GM10266 (cell line): ENCODE measurements around the gene KIAA1586.
A peak's percentile ranks its signal among the peaks of the same experiment; 100 is the strongest.
"Not testable (repeated sequence)": the region's sequence is repeated elsewhere in the genome, so short reads cannot be mapped to it uniquely, and the experiment has no call there.

Source experiments
- DNase-seq: peaks from one replicate; pipeline ENCODE4 v3.0.0; 2012; ENCODE audit errors: extremely low spot score
- CTCF ChIP-seq: IDR thresholded peaks from 2 replicates; pipeline ENCODE4 v1.5.1; 2012; ENCODE audit warnings: mild to moderate bottlenecking, low read depth; ENCODE audit not compliant: control insufficient read depth, insufficient read depth; ENCODE audit errors: missing control alignments

Gene KIAA1586

DNA sequence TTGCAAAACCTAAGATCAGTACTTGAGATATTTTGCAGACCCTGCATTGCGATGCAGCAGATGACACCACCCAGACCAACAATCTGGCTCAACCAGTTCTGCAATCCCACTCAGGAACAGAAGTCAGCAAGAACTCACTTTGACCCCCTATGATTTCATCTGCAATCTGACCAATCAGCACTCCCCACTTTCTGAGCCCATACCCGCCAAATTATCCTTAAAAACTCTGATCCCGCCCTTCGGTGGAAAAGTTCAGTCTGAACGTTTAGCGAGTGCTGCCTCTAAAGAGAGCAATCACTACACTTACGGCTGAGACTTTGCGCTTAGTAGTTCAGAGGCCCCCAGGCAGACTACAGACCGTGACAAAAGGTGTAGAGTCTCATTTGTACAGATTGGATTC, 17.3 kb upstream of the KIAA1586 start:
- no peak for TF ChIP-seq CTCF
- DNase-seq = no peak

DNA sequence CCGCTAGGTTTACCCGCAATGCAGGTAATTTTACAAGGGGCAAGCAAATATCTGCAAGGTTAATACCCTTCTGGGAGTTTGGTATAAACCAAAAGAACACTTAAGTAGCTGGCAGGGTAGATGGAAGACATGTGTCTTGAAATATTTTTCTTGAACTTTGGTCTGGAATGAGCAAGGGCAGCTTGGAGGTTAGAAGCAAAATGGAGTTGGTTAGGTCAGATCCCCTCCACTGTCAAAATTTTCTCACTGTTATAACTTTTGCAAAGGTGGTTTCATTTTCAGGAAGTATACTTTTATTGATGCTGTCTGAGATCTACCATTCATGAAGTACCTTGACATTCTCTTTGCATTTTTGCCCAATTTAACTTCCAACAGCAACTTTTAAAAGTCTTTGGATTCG, 13.3 kb upstream of the KIAA1586 start:
- no peak for TF ChIP-seq CTCF
- DNase-seq = no peak

- TF ChIP-seq CTCF = no peak
Observed at GRCh38 chr6:57035549-57035948, 10.9 kb upstream of the KIAA1586 start.

GRCh38 chr6:57038906-57039305, 7.6 kb upstream of the KIAA1586 start:
- TF ChIP-seq CTCF = no peak
- no peak for DNase-seq

More at GRCh38 chr6:57035549-57035948, 10.9 kb upstream of the KIAA1586 start:
- no peak for DNase-seq

DNA sequence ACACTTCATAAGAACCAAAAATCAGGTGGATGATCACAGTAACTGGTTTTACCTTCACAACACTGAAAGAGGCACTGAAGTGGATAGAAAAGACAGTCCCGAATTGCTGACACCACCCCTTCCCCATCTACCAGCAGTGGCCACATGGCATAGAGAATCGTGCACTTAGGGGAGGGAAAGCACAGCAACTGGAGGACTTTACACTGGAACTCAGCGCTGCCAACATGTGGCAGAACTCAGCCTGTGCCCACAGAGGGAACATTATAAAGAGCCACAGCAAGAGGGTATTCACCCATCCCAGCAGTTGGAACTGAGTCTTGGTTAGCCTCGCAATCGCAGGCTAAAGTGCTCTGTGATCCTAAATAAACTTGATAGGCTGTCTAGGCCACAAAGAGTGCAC, 6.5 kb upstream of the KIAA1586 start:
- peak; percentile 19 for TF ChIP-seq CTCF

DNA sequence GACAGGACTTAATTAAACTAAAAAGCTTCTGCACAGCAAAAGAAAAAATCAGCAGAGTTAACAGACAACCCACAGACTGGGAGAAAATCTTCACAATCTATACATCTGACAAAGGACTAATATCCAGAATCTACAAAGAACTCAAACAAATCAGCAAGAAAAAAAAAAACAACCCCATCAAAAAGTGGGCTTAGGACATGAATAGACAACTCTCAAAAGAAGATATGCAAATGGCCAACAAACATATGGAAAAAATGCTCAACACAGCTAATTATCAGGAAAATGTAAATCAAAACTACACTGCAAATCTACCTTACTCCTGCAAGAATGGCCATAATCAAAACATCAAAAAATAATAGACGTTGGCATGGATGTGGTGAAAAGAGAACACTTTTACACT, 2.4 kb upstream of the KIAA1586 start:
- not testable (repeated sequence) for DNase-seq

More for the DNA sequence above, 6.5 kb upstream of the KIAA1586 start:
- DNase-seq = no peak

- no peak for TF ChIP-seq CTCF
- no peak for DNase-seq
Observed at GRCh38 chr6:57044568-57044967, 1.9 kb upstream of the KIAA1586 start.

GRCh38 chr6:57047257-57047585, 728 bp downstream of the KIAA1586 start:
- DNase-seq = not testable (repeated sequence)

GRCh38 chr6:57047859-57048258, 1.4 kb downstream of the KIAA1586 start:
- DNase-seq = not testable (repeated sequence)
